Measurements from ENCODE around the gene PIEZO2. TPM values are rescaled to one million over a fixed set of nuclear protein-coding genes. Genes with fewer than 3 reads are reported as not detected.
"Not testable (repeated sequence)": the region's sequence is repeated elsewhere in the genome, so short reads cannot be mapped to it uniquely, and the experiment has no call there.

The PIEZO2 gene
- total RNA-seq, 1 experiment from 2014 or later = not detected

GRCh38 chr18:10637858-10638538 lies 511.4 kb downstream of the PIEZO2 start:
- not testable (repeated sequence) for H3K9me3 ChIP-seq (ENCODE audit: low read length); H3K9ac ChIP-seq (ENCODE audit: low read length); H2AFZ ChIP-seq (ENCODE audit: low read length); H3K27ac ChIP-seq (ENCODE audit: low read length); DNase-seq; H3K4me2 ChIP-seq (ENCODE audit: low read depth, low read length, poor library complexity, severe bottlenecking); H3K27me3 ChIP-seq (ENCODE audit: low read length); H3K79me2 ChIP-seq (ENCODE audit: low read length); H3K36me3 ChIP-seq (ENCODE audit: insufficient read depth, low read length); H3K4me3 ChIP-seq (ENCODE audit: low read length); H4K20me1 ChIP-seq (ENCODE audit: insufficient read depth, low read depth, low read length); H3K9me2 ChIP-seq (replicated peaks; ENCODE audit: insufficient read depth, low read length); H3K4me1 ChIP-seq (ENCODE audit: low read length)

- not testable (repeated sequence) for H3K9me2 ChIP-seq (replicated peaks; ENCODE audit: insufficient read depth, low read length); H3K9me3 ChIP-seq (ENCODE audit: low read length); H3K36me3 ChIP-seq (ENCODE audit: insufficient read depth, low read length); H3K9ac ChIP-seq (ENCODE audit: low read length); H3K27me3 ChIP-seq (ENCODE audit: low read length); H4K20me1 ChIP-seq (ENCODE audit: insufficient read depth, low read depth, low read length); H3K27ac ChIP-seq (ENCODE audit: low read length); H3K79me2 ChIP-seq (ENCODE audit: low read length); H2AFZ ChIP-seq (ENCODE audit: low read length)
- Histone ChIP-seq H3K4me1 (ENCODE audit: low read length) (peaks cover 22% of the 10 kb centered on the region), H3K4me3 (ENCODE audit: low read length) (0 out of 2 replicates have a peak overlapping the region, but pooled peaks have one; percentile 34), H3K4me2 (ENCODE audit: low read depth, low read length, poor library complexity, severe bottlenecking) (peak overlapping the region; percentile 58)
- peak; percentile 55 for DNase-seq
Observed at GRCh38 chr18:10629076-10629475, 520.3 kb downstream of the PIEZO2 start.

- H3K9me2 ChIP-seq (replicated peaks; ENCODE audit: insufficient read depth, low read length); H3K27me3 ChIP-seq (ENCODE audit: low read length); H3K36me3 ChIP-seq (ENCODE audit: insufficient read depth, low read length); DNase-seq; H4K20me1 ChIP-seq (ENCODE audit: insufficient read depth, low read depth, low read length); H2AFZ ChIP-seq (ENCODE audit: low read length); H3K27ac ChIP-seq (ENCODE audit: low read length); H3K79me2 ChIP-seq (ENCODE audit: low read length); H3K9me3 ChIP-seq (ENCODE audit: low read length): not testable (repeated sequence)
- Histone ChIP-seq H3K9ac (ENCODE audit: low read length) (peak overlapping the region; percentile 39; the same call in 1 of the 2 replicates), H3K4me1 (ENCODE audit: low read length) (peaks cover 22% of the 10 kb centered on the region), H3K4me3 (ENCODE audit: low read length) (peak overlapping the region; percentile 40; the same call in 1 of the 2 replicates), H3K4me2 (ENCODE audit: low read depth, low read length, poor library complexity, severe bottlenecking) (peak overlapping the region; percentile 56)
Observed at GRCh38 chr18:10626606-10627213, 522.7 kb downstream of the PIEZO2 start.

GRCh38 chr18:10623606-10624005 lies 525.8 kb downstream of the PIEZO2 start:
- not testable (repeated sequence) for H2AFZ ChIP-seq (ENCODE audit: low read length); H3K9me2 ChIP-seq (replicated peaks; ENCODE audit: insufficient read depth, low read length); DNase-seq

GRCh38 chr18:10622982-10623381 lies 526.4 kb downstream of the PIEZO2 start:
- not testable (repeated sequence) for DNase-seq; H3K9me2 ChIP-seq (replicated peaks; ENCODE audit: insufficient read depth, low read length); H3K4me3 ChIP-seq (ENCODE audit: low read length); H3K9me3 ChIP-seq (ENCODE audit: low read length); H3K27me3 ChIP-seq (ENCODE audit: low read length); H3K36me3 ChIP-seq (ENCODE audit: insufficient read depth, low read length); H3K27ac ChIP-seq (ENCODE audit: low read length); H3K4me2 ChIP-seq (ENCODE audit: low read depth, low read length, poor library complexity, severe bottlenecking); H4K20me1 ChIP-seq (ENCODE audit: insufficient read depth, low read depth, low read length); H3K79me2 ChIP-seq (ENCODE audit: low read length); H2AFZ ChIP-seq (ENCODE audit: low read length); H3K9ac ChIP-seq (ENCODE audit: low read length)
- peaks cover 11% of the 10 kb centered on the region for H3K4me1 ChIP-seq (ENCODE audit: low read length)

More at GRCh38 chr18:10623606-10624005, 525.8 kb downstream of the PIEZO2 start:
- H3K4me3 ChIP-seq (ENCODE audit: low read length); H3K79me2 ChIP-seq (ENCODE audit: low read length); H3K4me2 ChIP-seq (ENCODE audit: low read depth, low read length, poor library complexity, severe bottlenecking); H3K36me3 ChIP-seq (ENCODE audit: insufficient read depth, low read length); H3K9me3 ChIP-seq (ENCODE audit: low read length); H3K9ac ChIP-seq (ENCODE audit: low read length); H4K20me1 ChIP-seq (ENCODE audit: insufficient read depth, low read depth, low read length); H3K27ac ChIP-seq (ENCODE audit: low read length); H3K27me3 ChIP-seq (ENCODE audit: low read length): not testable (repeated sequence)
- peaks cover 13% of the 10 kb centered on the region for H3K4me1 ChIP-seq (ENCODE audit: low read length)

- H3K36me3 ChIP-seq (ENCODE audit: insufficient read depth, low read length); H3K4me2 ChIP-seq (ENCODE audit: low read depth, low read length, poor library complexity, severe bottlenecking); H3K27me3 ChIP-seq (ENCODE audit: low read length); H3K4me1 ChIP-seq (ENCODE audit: low read length); H3K9me2 ChIP-seq (replicated peaks; ENCODE audit: insufficient read depth, low read length); H3K27ac ChIP-seq (ENCODE audit: low read length); H3K9me3 ChIP-seq (ENCODE audit: low read length); H4K20me1 ChIP-seq (ENCODE audit: insufficient read depth, low read depth, low read length); H3K4me3 ChIP-seq (ENCODE audit: low read length); DNase-seq; H3K9ac ChIP-seq (ENCODE audit: low read length); H2AFZ ChIP-seq (ENCODE audit: low read length); H3K79me2 ChIP-seq (ENCODE audit: low read length): not testable (repeated sequence)
Observed at GRCh38 chr18:10620670-10621329, 528.6 kb downstream of the PIEZO2 start.

Small RNA genes within 50 kb of the gene (small RNA-seq; reads per million reads assigned to genes)
- gene AP001180.3 (not detected), gene AP001180.5 (not detected), gene MIR6788 (not detected)
